IPS-18a (cell line): ENCODE results near the gene EMD.

Experiments
- H3K27ac ChIP-seq: one replicate; pipeline ENCODE4 v1.5.1; 2013; ENCODE audit warnings: low read length
- H3K27me3 ChIP-seq: one replicate; pipeline ENCODE4 v1.6.1; 2013; ENCODE audit warnings: mild to moderate bottlenecking, low read length; ENCODE audit not compliant: control insufficient read depth, insufficient read depth
- H3K36me3 ChIP-seq: one replicate; pipeline ENCODE4 v1.6.1; 2013; ENCODE audit warnings: low read depth, low read length; ENCODE audit not compliant: control insufficient read depth
- H3K4me1 ChIP-seq: one replicate; pipeline ENCODE4 v1.6.1; 2013; ENCODE audit warnings: low read depth, low read length; ENCODE audit not compliant: control insufficient read depth
- H3K4me3 ChIP-seq: one replicate; pipeline ENCODE4 v1.5.1; 2013; ENCODE audit warnings: low read length
- H3K9ac ChIP-seq: one replicate; pipeline ENCODE4 v1.6.1; 2013; ENCODE audit warnings: mild to moderate bottlenecking, low read length, moderate library complexity
- H3K9me3 ChIP-seq: one replicate; pipeline ENCODE4 v1.6.1; 2013; ENCODE audit warnings: low read depth, low read length; ENCODE audit not compliant: control insufficient read depth

EMD gene

GRCh38 chrX:154349979-154350378 is 29.1 kb upstream of the EMD start:
- no peak overlapping the region for H3K9ac ChIP-seq
- H3K27me3 ChIP-seq: no peaks in the 10 kb centered on the region
- peaks cover 2% of the 10 kb centered on the region for H3K9me3 ChIP-seq
- H3K4me1 ChIP-seq: no peaks in the 10 kb centered on the region
- H3K36me3 ChIP-seq: peaks cover 66% of the 10 kb centered on the region
- no peak overlapping the region for H3K4me3 ChIP-seq
- no peak overlapping the region for H3K27ac ChIP-seq

- no peak overlapping the region for H3K9ac ChIP-seq
- H3K9me3 ChIP-seq: peaks cover 2% of the 10 kb centered on the region
- peaks cover 72% of the 10 kb centered on the region for H3K36me3 ChIP-seq
- H3K27me3 ChIP-seq: no peaks in the 10 kb centered on the region
- H3K27ac ChIP-seq: no peak overlapping the region
- no peak overlapping the region for H3K4me3 ChIP-seq
- no peaks in the 10 kb centered on the region for H3K4me1 ChIP-seq
Measured at GRCh38 chrX:154350429-154351182, 28.5 kb upstream of the EMD start.

GRCh38 chrX:154351183-154352011 is 27.7 kb upstream of the EMD start:
- peaks cover 80% of the 10 kb centered on the region for H3K36me3 ChIP-seq
- H3K9ac ChIP-seq: no peak overlapping the region
- H3K27ac ChIP-seq: no peak overlapping the region
- H3K4me1 ChIP-seq: no peaks in the 10 kb centered on the region
- H3K9me3 ChIP-seq: peaks cover 2% of the 10 kb centered on the region
- H3K4me3 ChIP-seq: no peak overlapping the region
- H3K27me3 ChIP-seq: no peaks in the 10 kb centered on the region

- H3K9ac ChIP-seq: no peak overlapping the region
- no peak overlapping the region for H3K4me3 ChIP-seq
- no peak overlapping the region for H3K27ac ChIP-seq
- H3K4me1 ChIP-seq: no peaks in the 10 kb centered on the region
- peaks cover 86% of the 10 kb centered on the region for H3K36me3 ChIP-seq
- peaks cover 2% of the 10 kb centered on the region for H3K9me3 ChIP-seq
- no peaks in the 10 kb centered on the region for H3K27me3 ChIP-seq
Measured at GRCh38 chrX:154352012-154352401, 27.1 kb upstream of the EMD start.

GRCh38 chrX:154352466-154352865 is 26.6 kb upstream of the EMD start:
- H3K9me3 ChIP-seq: peaks cover 2% of the 10 kb centered on the region
- no peaks in the 10 kb centered on the region for H3K4me1 ChIP-seq
- no peaks in the 10 kb centered on the region for H3K27me3 ChIP-seq
- H3K4me3 ChIP-seq: no peak overlapping the region
- H3K27ac ChIP-seq: no peak overlapping the region
- no peak overlapping the region for H3K9ac ChIP-seq
- peaks cover 90% of the 10 kb centered on the region for H3K36me3 ChIP-seq

GRCh38 chrX:154353172-154353843 is 25.8 kb upstream of the EMD start:
- Histone ChIP-seq H3K27ac (no peak overlapping the region), H3K4me3 (no peak overlapping the region), H3K27me3 (no peaks in the 10 kb centered on the region), H3K9ac (no peak overlapping the region), H3K9me3 (peaks cover 2% of the 10 kb centered on the region), H3K4me1 (no peaks in the 10 kb centered on the region), H3K36me3 (peaks cover 96% of the 10 kb centered on the region)

- Histone ChIP-seq H3K27me3 (no peaks in the 10 kb centered on the region), H3K36me3 (peaks cover 99% of the 10 kb centered on the region), H3K4me1 (no peaks in the 10 kb centered on the region), H3K9me3 (no peaks in the 10 kb centered on the region), H3K9ac (no peak overlapping the region), H3K27ac (no peak overlapping the region), H3K4me3 (no peak overlapping the region)
Measured at GRCh38 chrX:154354013-154354412, 25.1 kb upstream of the EMD start.

- no peak overlapping the region for H3K4me3 ChIP-seq
- no peaks in the 10 kb centered on the region for H3K27me3 ChIP-seq
- H3K9ac ChIP-seq: no peak overlapping the region
- no peaks in the 10 kb centered on the region for H3K9me3 ChIP-seq
- H3K27ac ChIP-seq: no peak overlapping the region
- no peaks in the 10 kb centered on the region for H3K4me1 ChIP-seq
- H3K36me3 ChIP-seq: peaks cover 99% of the 10 kb centered on the region
Measured at GRCh38 chrX:154354516-154354915, 24.6 kb upstream of the EMD start.

GRCh38 chrX:154355094-154355775 is 23.9 kb upstream of the EMD start:
- Histone ChIP-seq H3K9ac (no peak overlapping the region), H3K36me3 (peaks cover 99% of the 10 kb centered on the region), H3K4me1 (no peaks in the 10 kb centered on the region)

GRCh38 chrX:154355776-154356140 is 23.3 kb upstream of the EMD start:
- peaks cover 97% of the 10 kb centered on the region for H3K36me3 ChIP-seq
- H3K27ac ChIP-seq: no peak overlapping the region
- no peaks in the 10 kb centered on the region for H3K4me1 ChIP-seq
- no peak overlapping the region for H3K9ac ChIP-seq
- H3K27me3 ChIP-seq: no peaks in the 10 kb centered on the region
- H3K9me3 ChIP-seq: no peaks in the 10 kb centered on the region
- H3K4me3 ChIP-seq: no peak overlapping the region

More at GRCh38 chrX:154355094-154355775, 23.9 kb upstream of the EMD start:
- Histone ChIP-seq H3K27me3 (no peaks in the 10 kb centered on the region), H3K9me3 (no peaks in the 10 kb centered on the region), H3K4me3 (no peak overlapping the region), H3K27ac (no peak overlapping the region)

- no peak overlapping the region for H3K27ac ChIP-seq
- H3K4me1 ChIP-seq: no peaks in the 10 kb centered on the region
- H3K9ac ChIP-seq: no peak overlapping the region
- peaks cover 96% of the 10 kb centered on the region for H3K36me3 ChIP-seq
- H3K27me3 ChIP-seq: no peaks in the 10 kb centered on the region
- no peaks in the 10 kb centered on the region for H3K9me3 ChIP-seq
- no peak overlapping the region for H3K4me3 ChIP-seq
Measured at GRCh38 chrX:154356596-154356995, 22.5 kb upstream of the EMD start.
